Osteoblast (primary cell): ENCODE data around the gene CD7. TPM values are rescaled to one million over a fixed set of nuclear protein-coding genes. Genes with fewer than 3 reads are reported as not detected.
A peak's percentile ranks its signal among the peaks of the same experiment; 100 is the strongest.

ENCODE experiments used
- DNase-seq: peaks from one replicate; pipeline ENCODE4 v3.0.0; 2011; ENCODE audit warnings: low spot score, mixed read lengths; ENCODE audit not compliant: insufficient read length; ENCODE audit errors: missing footprints
- H2AFZ ChIP-seq: 2 replicates; pipeline ENCODE4 v1.6.0; 2011; ENCODE audit warnings: mild to moderate bottlenecking, low read length
- H3K27ac ChIP-seq: 2 replicates; pipeline ENCODE4 v1.5.1; 2011; ENCODE audit warnings: mild to moderate bottlenecking, low read depth, low read length, moderate library complexity
- H3K27me3 ChIP-seq: 2 replicates; pipeline ENCODE4 v1.6.0; 2012; ENCODE audit warnings: mild to moderate bottlenecking, control low read depth, inconsistent platforms, low read length, moderate library complexity; ENCODE audit not compliant: insufficient read depth
- H3K36me3 ChIP-seq: 2 replicates; pipeline ENCODE4 v1.5.1; 2011; ENCODE audit warnings: mild to moderate bottlenecking, low read length, control low read depth, moderate library complexity; ENCODE audit not compliant: insufficient read depth
- H3K4me1 ChIP-seq: 2 replicates; pipeline ENCODE4 v1.5.1; 2011; ENCODE audit warnings: mild to moderate bottlenecking, low read length, control low read depth, moderate library complexity; ENCODE audit not compliant: insufficient read depth
- H3K4me2 ChIP-seq: 2 replicates; pipeline ENCODE4 v1.6.0; 2011; ENCODE audit warnings: mild to moderate bottlenecking, low read length; ENCODE audit not compliant: insufficient read depth
- H3K4me3 ChIP-seq: fragments of 200-600 bp; sonication (generic); 3 replicates; pipeline ENCODE4 v1.5.1; 2012; ENCODE audit warnings: mild to moderate bottlenecking, low read length, inconsistent platforms; ENCODE audit not compliant: insufficient read depth
- H3K79me2 ChIP-seq: 2 replicates; pipeline ENCODE4 v1.6.0; 2012; ENCODE audit warnings: mild to moderate bottlenecking, low read length, control low read depth, inconsistent platforms; ENCODE audit not compliant: insufficient read depth
- H3K9me3 ChIP-seq: 2 replicates; pipeline ENCODE4 v1.5.1; 2011; ENCODE audit warnings: low read depth, low read length, control low read depth
- H4K20me1 ChIP-seq: 2 replicates; pipeline ENCODE4 v1.6.0; 2012; ENCODE audit warnings: mild to moderate bottlenecking, low read length, control low read depth; ENCODE audit not compliant: insufficient read depth
- total RNA-seq: library from RNA; depleted of rRNA; stranded (reverse); fragments of >200 nt; gene quantifications from 2 replicates; pipeline ENCODE4 v1.2.3, GENCODE V29; 2012
- TF ChIP-seq, protein P1 (sequence below): IDR thresholded peaks from 2 replicates; pipeline ENCODE4 v1.5.1; 2011; ENCODE audit warnings: mild to moderate bottlenecking, low read depth, low read length, moderate library complexity; ENCODE audit errors: extremely low read depth

Gene CD7
- total RNA-seq, 1 donor = not detected

DNA sequence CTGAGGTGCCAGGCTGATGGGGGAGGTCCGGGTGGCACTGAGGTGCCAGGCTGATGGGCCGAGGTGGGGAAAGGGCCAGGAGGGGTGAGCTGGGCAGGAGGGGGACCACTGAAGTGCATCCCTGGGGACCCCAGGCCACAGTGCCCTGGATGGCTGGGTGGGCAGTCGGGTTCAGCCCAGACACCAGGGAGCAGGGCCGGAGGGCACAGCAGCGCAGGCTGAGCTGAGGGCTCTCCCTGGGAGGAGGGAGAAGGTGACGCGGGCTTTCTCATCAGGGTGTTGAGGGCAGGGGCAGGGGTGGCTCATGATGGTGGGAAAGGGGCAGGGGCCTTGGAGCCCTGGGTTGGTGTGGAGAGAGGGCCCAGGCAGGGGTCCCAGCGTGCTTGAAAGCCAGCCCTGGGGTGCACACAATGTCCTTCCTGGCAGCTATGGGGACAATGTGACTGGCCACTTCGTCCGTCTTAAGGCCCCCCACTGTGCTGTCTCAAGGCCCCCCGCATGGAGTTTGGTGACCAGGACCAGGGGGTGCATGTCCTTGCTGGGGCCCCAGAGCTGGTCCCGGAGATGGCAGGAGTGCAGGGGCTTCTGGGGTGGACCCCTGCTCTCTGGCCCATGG is 16.0 kb downstream of the CD7 start:
- Histone ChIP-seq H3K4me3 (no peak overlapping the region), H3K4me2 (no peak overlapping the region), H3K27me3 (no peaks in the 10 kb centered on the region), H3K36me3 (no peaks in the 10 kb centered on the region), H2AFZ (no peak overlapping the region), H3K4me1 (peaks cover 19% of the 10 kb centered on the region), H3K9me3 (no peaks in the 10 kb centered on the region), H3K27ac (no peak overlapping the region), H4K20me1 (no peaks in the 10 kb centered on the region), H3K79me2 (no peaks in the 10 kb centered on the region)
- TF ChIP-seq, protein P1, sequence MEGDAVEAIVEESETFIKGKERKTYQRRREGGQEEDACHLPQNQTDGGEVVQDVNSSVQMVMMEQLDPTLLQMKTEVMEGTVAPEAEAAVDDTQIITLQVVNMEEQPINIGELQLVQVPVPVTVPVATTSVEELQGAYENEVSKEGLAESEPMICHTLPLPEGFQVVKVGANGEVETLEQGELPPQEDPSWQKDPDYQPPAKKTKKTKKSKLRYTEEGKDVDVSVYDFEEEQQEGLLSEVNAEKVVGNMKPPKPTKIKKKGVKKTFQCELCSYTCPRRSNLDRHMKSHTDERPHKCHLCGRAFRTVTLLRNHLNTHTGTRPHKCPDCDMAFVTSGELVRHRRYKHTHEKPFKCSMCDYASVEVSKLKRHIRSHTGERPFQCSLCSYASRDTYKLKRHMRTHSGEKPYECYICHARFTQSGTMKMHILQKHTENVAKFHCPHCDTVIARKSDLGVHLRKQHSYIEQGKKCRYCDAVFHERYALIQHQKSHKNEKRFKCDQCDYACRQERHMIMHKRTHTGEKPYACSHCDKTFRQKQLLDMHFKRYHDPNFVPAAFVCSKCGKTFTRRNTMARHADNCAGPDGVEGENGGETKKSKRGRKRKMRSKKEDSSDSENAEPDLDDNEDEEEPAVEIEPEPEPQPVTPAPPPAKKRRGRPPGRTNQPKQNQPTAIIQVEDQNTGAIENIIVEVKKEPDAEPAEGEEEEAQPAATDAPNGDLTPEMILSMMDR = no peak
- DNase-seq = peak; percentile 78

GRCh38 chr17:82300707-82301270 is 16.6 kb downstream of the CD7 start:
- Histone ChIP-seq H3K27ac (no peak overlapping the region), H3K9me3 (no peaks in the 10 kb centered on the region), H2AFZ (no peak overlapping the region), H3K27me3 (no peaks in the 10 kb centered on the region), H3K4me1 (peaks cover 19% of the 10 kb centered on the region), H3K79me2 (no peaks in the 10 kb centered on the region), H4K20me1 (no peaks in the 10 kb centered on the region), H3K4me3 (no peak overlapping the region), H3K36me3 (no peaks in the 10 kb centered on the region), H3K4me2 (no peak overlapping the region)
- DNase-seq = peak; percentile 97
- TF ChIP-seq, protein P1 = peak; percentile 62

- Histone ChIP-seq H3K4me3 (no peak overlapping the region), H3K9me3 (no peaks in the 10 kb centered on the region), H4K20me1 (no peaks in the 10 kb centered on the region), H3K4me2 (no peak overlapping the region), H3K4me1 (peaks cover 19% of the 10 kb centered on the region), H3K79me2 (no peaks in the 10 kb centered on the region), H2AFZ (no peak overlapping the region), H3K27me3 (no peaks in the 10 kb centered on the region), H3K36me3 (no peaks in the 10 kb centered on the region), H3K27ac (no peak overlapping the region)
- TF ChIP-seq, protein P1 = no peak
- DNase-seq = no peak
Measured at GRCh38 chr17:82300228-82300627, 17.2 kb downstream of the CD7 start.

DNA sequence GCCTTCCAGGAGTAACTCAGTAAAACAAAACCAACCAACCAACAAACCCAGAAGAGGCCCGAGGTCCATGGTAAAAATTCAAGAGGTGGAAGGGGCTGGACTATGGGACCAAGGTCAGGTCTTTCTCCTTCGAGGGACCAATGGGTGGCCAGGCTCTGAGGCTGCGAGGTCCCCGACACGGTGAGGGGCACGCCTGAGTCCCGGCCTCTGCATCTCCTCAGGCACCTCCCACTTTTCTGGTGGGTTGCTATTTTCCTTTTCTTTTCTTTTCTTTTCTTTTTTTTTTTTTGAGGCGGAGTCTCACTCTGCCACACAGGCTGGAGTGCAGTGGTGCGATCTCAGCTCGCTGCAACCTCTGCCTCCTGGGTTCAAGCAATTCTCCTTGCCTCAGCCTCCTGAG is 18.0 kb downstream of the CD7 start:
- no peak overlapping the region for H2AFZ ChIP-seq
- no peaks in the 10 kb centered on the region for H3K9me3 ChIP-seq
- H3K4me2 ChIP-seq = no peak overlapping the region
- H4K20me1 ChIP-seq = no peaks in the 10 kb centered on the region
- H3K27me3 ChIP-seq = no peaks in the 10 kb centered on the region
- no peak for DNase-seq
- TF ChIP-seq, protein P1 = no peak
- no peaks in the 10 kb centered on the region for H3K36me3 ChIP-seq
- H3K4me3 ChIP-seq = no peak overlapping the region
- no peaks in the 10 kb centered on the region for H3K79me2 ChIP-seq
- H3K27ac ChIP-seq = no peak overlapping the region
- peaks cover 22% of the 10 kb centered on the region for H3K4me1 ChIP-seq
